H1 (cell line): ENCODE results near the gene CCDC183. TPM values are rescaled to one million over a fixed set of nuclear protein-coding genes. Genes with fewer than 3 reads are reported as not detected.

Experiments used
- ATF2 ChIP-seq: IDR thresholded peaks from 2 replicates; pipeline ENCODE4 v1.6.1; 2012; ENCODE audit warnings: low read length, inconsistent platforms
- polyA plus RNA-seq, 7 experiments: library from polyadenylated mRNA; depleted of rRNA in 3 of 7; stranded (reverse) in 5 of 7; unstranded in 2 of 7; fragments of >200 nt in 5 of 7; fragments of 200-250 nt in 2 of 7; gene quantifications; 1 replicate in 5 of 7; 2 replicates in 1 of 7; 4 replicates in 1 of 7; pipeline versions ENCODE4 v1.2.1 to v1.2.3, GENCODE V29; 2011 to 2013; ENCODE audit warnings: missing spikeins in 2 of 7, mixed read lengths in 2 of 7
- total RNA-seq: library from RNA; stranded (reverse); fragmentation: NEBNext Ultra II Directional; extraction: Animal tissue kit (Norgen Biotek cat#: 25700); gene quantifications from 2 replicates; pipeline ENCODE4 v1.2.1, GENCODE V29; 2021

The CCDC183 gene
- total and polyA plus RNA-seq, 2 of the 8 experiments (the other 6 are each of a cell fraction or from before 2014, with no cell fraction given) = 0.51 to 1.6 TPM

GRCh38 chr9:136792321-136793085 lies 3.6 kb upstream of the CCDC183 start (continued):
- no peak for TF ChIP-seq ATF2
